Caki2 (cell line): Measurements from ENCODE around the gene GPRIN1. TPM values are rescaled to one million over a fixed set of nuclear protein-coding genes. Genes with fewer than 3 reads are reported as not detected.
A peak's percentile ranks its signal among the peaks of the same experiment; 100 is the strongest.
"Not testable (repeated sequence)": the region's sequence is repeated elsewhere in the genome, so short reads cannot be mapped to it uniquely, and the experiment has no call there.

Source experiments
- DNase-seq: peaks from one replicate; pipeline ENCODE4 v3.0.0-alpha.2; 2015; ENCODE audit warnings: low read depth
- in situ Hi-C: cut with HindIII; loops from 2 replicates; pipeline ENCODE4 v1.10.0; 2016; ENCODE audit warnings: low sequenced_read_pairs, low pct_unique_long_range_greater_than_20kb, mixed read lengths
- total RNA-seq: library from RNA; depleted of rRNA; stranded (reverse); fragments of >200 nt; shearing (Covaris generic); gene quantifications from 2 replicates; pipeline ENCODE4 v1.2.3, GENCODE V29; 2014; ENCODE audit warnings: low replicate concordance

GPRIN1 gene
- total RNA-seq, 1 experiment from 2014 or later = 36.8 TPM

DNA sequence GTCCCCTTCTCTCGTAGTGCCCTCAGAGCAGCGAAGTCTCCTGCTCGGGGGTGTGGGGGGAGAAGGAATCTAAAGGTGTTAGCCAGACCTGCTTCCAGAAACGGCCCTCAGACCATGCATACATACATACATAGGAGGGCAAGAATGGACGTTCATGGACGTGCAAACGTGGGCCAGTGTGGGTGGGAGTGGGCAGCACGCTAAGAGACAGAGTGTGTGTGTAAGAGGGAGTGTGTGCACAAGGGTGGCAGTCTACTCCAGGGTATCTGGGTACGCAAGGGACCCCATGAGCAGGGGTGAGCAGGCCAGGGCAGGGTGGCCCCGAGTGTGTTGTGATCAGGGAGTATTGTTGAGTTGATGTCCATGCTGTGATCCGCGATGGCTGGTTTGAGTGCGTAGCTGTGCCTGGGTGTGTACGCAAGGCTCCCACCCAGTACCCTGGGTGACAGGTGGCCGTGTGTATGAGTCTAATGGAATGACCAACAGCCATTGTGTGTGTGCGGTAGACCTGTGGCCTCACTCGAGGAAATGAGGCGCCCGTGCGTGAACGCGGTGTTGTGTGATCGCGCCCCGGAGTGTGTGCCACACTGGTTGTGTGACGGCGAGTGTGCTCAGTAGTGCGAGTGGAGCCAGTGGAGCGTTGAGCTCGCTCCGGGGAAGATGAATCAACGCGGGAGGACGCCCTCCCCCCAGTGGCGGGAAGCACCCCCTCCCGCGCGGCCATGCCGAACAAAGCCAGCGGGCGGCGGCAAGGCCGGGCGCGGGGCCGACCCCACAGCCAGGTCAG, 826 bp downstream of the GPRIN1 start:
- in situ Hi-C loops = no loop called here
- DNase-seq = peak; percentile 66

DNA sequence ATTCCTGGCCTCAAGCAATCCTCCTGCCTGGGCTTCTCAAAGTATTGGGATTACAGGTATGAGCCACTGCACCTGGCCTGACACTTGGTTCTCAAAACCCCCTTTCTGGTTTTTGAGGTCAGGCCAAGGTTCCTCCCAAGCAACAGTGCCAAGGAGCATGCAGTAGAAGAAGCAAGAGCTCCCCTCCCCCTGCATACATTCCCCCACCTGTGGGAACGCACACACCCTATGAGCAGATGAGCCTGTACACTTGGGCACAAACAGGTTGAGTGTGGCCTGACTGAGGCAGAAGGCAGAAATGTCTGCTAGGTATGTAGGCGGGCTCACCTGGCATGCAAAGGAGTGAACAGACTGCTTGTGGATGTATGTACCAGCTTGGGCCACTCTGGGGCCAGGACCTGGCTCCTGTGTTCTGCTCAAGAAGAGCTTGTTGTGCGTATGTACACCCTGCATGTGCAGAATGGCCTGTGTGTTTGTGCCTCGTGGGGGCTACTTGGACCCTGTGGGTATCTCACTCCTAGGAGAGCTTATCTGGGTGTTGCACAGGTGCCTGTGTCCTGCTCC, 1.7 kb downstream of the GPRIN1 start:
- in situ Hi-C loops = no loop called here

DNA sequence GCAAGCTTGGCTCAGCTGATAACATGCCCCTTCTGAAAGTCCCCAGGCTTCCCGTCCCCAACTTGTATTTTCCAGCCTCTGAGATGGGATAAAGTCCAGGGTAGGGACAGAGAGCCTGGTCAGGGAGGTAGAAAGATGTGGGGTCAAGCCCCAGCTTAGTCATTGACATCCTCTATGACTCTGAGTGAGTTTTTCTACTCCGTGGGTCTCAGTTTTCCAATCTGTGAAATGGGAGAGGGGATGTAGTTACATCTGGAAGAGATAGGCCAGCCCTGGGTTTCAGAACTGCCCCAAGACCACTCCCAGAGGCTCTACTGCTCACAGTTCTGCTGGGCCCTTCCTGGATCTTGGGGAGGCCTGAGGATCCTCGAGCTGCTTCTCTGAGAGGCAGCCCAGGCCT, 3.1 kb downstream of the GPRIN1 start:
- in situ Hi-C loops = no loop called here
- DNase-seq = no peak

More for the DNA sequence above, 1.7 kb downstream of the GPRIN1 start:
- no peak for DNase-seq

DNA sequence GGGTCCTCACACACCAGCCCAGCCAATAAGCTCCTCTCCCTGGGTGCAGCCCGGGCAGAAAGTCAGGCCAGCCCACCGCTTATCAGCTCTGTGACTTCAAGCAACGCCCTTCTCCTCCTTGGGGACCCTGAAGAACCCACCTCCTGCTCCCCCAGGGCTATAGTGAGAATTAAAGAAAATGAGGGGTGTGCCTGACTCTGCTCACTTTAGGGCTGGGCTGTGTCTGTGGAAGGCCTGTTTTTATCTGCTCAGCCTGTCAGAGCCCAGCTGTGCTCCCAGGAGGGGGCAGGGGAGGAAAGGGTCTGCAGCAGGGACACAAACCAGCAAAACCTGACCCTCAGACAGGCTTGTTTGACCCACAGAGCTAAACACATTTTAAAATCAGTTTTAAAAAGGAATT, 3.9 kb downstream of the GPRIN1 start:
- DNase-seq = no peak
- in situ Hi-C loops = no loop called here

DNA sequence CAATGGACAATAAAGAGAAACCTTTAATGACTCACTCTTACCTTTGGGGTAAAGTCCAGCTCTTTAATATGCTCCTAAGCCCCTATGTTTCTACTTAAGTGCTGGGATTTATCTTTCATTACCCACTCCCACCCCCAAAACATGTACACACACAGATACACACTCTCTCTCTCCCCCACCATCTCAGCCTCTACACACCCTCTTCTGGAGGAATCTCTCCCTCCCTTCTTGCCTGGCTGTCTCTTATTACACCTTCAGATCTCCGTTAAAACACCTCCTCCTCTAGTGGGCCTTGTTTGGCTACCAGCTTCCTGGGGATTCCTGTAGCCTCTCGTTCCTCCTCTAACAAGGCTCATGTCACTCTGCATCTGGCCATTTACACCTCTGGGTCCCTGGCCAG, 6.9 kb downstream of the GPRIN1 start:
- in situ Hi-C loops = no loop called here
- no peak for DNase-seq

DNA sequence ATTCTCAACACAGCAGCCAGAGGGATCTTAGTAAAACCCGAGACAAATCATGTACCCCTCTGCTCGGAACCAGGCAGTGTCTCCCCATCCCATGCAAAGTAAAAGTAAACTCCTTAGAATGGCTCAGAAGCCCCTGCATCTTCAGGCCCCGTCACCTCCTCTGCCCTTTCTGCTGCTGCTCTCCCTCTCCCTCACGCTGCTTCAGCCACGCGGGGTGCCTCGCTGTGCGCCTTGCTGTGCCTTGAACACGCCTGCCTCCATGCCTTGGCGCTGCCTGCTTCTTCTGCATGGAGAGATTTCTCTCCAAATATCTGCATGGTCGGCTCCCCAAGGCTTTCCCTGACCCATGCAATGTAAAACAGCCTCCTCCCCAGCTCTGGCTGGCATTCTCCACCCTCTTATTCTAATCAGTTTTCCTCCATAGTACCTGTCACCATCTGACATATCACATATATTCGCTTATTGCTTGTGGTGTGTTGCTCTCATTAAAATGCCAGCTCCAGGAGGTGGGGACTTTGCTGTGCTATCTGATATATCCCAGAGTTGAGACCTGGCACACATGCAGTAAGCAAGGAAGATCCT, 8.0 kb downstream of the GPRIN1 start:
- in situ Hi-C loops = no loop called here

DNA sequence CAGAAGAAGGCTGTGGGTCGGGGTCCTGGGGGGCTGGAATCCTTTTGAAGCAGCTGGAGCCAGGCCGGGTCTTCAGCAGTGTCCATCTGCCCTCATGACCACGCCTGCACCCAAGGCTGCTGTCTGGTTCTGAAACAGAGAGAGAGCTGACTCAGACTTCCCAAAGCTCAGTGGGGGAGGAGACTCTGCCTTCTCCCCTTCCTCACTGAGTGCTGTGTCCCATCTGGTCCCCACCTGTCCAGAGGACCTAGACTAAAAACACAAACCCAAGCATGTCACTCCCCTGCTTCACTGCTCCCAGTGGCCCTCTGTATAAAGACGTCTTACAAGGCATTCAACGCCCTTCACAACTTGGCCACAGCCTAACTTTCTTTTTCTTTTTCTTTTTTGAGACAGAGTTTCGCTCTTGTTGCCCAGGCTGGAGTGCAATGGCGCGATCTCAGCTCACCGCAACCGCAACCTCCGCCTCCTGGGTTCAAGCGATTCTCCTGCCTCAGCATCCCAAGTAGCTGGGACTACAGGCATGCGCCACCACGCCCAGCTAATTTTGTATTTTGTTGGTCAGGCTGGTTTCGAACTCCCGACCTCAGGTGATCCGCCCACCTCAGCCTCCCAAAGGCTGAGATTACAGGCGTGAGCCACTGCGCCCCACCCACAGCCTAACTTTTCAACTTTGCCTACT, 10.1 kb downstream of the GPRIN1 start:
- in situ Hi-C loops, DNase-seq: not testable (repeated sequence)

More for the DNA sequence above, 8.0 kb downstream of the GPRIN1 start:
- no peak for DNase-seq

DNA sequence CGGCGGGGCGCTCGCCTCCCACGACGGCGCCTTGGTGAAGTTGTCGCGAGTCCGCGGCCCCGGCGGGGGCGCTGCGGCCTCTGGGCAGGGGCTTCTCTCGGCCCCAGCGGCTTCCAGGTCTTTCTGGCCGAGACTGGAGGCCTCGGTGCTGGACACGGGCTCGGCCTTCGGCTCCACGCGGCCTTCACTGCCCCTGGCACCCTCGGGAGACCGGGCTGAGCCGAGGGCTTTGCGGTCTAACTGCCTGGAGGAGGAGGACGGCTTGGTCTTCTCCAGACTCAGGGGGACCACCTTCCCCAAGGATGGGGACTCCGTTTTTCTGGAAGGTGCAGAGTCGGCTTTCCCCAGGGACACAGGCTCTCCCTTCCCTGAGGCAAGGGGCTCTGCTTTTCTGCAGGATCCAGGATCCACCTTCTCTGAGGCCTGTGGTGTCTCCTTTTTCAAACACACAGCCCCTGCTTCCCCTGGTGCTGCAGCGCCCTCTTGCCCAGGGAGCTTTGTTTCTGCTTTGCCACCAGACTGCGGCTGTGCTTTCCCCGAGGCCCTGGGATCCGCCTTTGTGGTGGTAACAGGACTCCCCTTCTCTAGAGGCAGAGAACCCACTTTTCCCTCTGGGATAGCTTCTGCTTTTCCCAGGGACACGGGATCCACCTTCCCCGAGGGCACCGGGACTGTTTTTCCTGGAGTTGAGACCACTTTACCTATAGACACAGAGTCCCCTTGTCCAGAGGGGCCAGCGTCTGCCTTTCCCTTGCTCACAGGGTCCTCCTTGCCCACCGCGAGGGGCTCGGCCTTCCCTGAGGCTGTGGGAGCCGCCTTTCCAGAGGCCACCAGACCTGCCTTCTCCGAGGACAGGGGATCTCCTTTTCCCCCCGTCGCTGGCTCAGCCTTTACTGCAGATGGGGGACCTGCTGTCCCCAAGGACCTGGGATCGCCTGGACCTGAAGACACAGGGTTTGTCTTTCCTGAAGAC, 12.3 kb downstream of the GPRIN1 start:
- in situ Hi-C loops = no loop called here
- no peak for DNase-seq

DNA sequence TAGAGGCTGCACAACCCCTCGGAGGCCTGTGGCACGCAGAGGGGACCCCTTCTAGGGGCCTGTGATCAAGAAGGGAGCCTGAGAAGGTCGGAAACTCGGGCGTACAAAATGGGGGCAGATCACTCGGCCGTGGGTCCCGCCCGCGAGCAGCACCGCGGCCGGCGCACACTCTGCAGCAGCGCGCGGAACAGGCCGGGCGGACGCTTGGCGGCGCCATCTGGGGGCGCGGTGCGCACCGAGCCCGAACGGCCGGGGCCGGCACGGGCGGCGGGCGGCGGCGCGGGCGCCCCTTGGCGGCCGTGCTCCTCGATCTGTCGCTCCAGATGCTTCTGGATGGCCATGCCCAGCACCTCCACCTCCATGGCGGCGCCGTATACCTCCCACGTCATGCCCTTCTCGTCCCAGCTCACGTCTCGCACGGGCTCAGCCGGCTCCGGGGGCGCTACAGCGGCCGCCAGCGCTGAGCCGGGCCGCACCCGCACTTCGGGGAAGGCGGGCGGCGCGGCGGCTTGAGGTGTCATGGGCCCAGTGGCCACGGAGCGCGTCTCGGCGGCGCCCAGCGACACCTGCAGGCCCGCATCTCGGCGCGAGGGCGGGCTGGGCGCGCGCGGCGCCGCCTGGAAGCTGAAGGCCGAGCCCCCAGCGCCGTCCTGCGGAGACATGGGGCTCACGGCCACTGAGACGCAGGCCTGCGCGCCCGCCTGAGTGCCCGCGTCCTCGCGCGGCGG, 13.1 kb downstream of the GPRIN1 start:
- in situ Hi-C loops = no loop called here
- DNase-seq = no peak

DNA sequence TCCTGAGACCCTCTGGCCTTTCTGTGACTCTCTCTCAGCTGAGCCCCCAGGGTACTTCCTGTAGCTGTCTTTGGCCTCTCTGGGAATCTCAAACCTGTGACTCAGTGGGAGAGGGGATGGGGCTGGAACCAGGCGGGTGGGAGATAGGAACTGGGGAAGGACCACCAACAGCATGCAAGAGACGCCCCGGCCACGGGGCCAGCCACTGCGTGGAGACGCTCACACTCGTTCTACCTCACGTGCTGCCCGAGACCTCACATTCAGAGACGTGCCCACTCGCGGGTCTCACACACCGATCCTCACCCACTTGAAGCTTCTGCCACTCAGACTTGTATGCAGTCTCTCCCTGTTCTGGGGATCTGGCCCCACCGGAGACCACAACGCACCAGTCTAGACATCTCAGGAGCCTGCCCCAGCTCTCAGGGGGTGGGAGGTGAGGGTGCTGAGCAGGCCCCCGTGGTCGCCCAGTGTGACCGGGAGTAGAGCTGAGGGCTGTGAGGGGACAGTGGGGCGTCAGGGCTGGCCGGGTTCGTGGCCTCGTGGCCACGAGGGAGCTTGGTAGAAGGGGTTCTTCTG, 13.8 kb downstream of the GPRIN1 start:
- in situ Hi-C loops = no loop called here
- DNase-seq = no peak

DNA sequence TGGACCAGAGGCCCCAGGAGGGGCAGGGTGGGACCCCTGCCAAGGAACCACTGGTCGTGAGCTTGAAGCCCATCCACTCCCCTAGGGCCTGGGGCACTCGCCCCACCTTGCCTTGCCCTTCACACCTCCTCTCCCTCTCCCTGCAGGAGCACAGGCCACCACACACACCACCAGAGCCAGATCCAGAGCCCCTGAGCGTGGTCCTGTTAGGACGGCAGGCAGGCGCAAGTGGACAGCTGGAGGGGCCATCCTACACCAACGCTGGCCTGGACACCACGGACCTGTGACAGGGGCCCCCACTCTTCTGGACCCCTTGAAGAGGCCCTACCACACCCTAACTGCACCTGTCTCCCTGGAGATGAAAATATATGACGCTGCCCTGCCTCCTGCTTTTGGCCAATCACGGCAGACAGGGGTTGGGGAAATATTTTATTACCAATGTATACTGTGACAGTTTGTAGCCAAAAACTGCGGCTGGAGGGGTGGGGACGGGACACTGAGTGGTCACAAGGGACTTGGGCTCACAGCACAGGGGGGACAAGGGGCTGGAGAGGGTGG, 14.5 kb downstream of the GPRIN1 start:
- DNase-seq = no peak
- in situ Hi-C loops = no loop called here

DNA sequence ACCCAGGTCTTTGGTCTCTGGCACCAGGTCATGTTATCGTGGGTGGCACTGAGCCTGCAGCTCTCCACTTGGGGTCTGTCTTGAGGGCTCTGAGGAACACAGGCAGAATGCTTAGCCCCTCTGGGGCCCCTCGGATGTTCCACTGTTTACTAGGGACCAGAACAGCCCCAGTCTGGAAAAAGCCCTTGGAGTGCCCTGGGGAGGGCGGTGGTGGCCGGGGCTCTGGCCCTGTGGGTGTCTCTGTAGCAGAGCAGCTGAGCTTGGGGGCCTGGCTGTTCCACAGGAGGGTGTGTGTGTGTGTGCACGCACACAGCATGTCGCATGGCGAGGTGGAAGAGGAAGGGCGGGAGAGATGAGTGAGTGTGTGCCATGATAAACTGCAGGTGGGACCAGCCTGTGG, 15.4 kb downstream of the GPRIN1 start:
- in situ Hi-C loops = no loop called here
- DNase-seq = no peak

DNA sequence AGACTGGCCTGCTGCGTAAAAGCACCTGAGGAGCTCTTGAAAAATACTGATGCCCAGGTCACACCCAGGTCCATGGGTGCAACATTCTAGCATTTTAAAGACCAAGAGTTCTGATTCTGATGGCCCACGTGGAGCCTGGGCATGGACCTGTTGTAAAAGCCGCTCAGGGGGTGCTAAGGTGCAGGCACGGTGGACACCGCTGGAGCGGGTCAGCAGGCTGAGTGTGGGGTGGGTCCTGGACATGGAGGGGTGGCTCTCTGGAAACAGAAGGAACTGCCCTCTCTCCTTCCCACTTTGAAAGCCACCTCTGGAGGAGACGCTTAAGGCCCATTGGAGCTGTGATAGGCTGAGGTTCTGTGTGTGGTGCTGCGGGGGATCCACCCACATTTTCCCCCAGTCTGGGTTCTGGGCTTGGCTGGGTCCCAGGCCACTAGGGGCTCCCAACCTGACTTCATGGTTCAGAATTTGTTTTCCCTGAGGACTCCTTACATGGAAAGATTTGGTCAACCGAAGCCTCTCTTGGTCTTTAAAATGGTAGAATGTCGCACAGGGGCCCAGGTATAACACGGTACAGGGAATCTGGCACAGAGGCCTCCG, 16.6 kb downstream of the GPRIN1 start:
- in situ Hi-C loops = no loop called here
- DNase-seq = no peak

DNA sequence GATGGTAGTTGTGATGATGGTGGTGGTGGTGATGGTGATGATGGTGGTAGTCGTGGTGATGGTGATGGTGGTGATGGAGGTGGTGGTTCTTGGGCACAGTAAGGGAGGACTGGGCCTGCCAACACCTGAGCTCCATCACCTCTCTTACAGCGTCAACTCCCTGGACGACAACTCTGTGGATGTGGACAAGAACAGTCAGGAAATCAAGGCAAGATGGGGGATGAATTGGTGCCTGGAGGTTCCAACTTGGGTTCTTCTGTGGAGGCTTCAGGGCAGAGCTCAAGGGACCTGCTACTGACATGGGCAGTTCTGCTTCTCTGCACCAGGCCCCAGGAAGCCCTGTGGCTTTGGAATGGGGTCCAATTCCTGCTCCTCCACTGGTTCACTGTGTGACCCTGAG, 17.4 kb downstream of the GPRIN1 start:
- DNase-seq = no peak
- in situ Hi-C loops = no loop called here

DNA sequence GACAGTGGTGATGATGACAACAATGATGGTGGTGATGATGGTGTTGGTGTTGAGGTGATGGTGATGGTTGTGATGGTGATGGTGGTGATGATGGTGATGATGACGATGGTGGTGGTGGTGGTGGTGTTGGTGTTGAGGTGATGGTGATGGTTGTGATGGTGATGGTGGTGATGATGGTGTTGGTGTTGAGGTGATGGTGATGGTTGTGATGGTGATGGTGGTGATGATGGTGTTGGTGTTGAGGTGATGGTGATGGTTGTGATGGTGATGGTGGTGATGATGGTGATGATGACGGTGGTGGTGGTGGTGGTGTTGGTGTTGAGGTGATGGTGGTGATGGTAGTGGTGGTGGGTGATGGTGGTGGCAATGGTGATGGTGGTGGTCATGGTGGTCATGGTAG, 18.3 kb downstream of the GPRIN1 start:
- in situ Hi-C loops, DNase-seq: not testable (repeated sequence)

DNA sequence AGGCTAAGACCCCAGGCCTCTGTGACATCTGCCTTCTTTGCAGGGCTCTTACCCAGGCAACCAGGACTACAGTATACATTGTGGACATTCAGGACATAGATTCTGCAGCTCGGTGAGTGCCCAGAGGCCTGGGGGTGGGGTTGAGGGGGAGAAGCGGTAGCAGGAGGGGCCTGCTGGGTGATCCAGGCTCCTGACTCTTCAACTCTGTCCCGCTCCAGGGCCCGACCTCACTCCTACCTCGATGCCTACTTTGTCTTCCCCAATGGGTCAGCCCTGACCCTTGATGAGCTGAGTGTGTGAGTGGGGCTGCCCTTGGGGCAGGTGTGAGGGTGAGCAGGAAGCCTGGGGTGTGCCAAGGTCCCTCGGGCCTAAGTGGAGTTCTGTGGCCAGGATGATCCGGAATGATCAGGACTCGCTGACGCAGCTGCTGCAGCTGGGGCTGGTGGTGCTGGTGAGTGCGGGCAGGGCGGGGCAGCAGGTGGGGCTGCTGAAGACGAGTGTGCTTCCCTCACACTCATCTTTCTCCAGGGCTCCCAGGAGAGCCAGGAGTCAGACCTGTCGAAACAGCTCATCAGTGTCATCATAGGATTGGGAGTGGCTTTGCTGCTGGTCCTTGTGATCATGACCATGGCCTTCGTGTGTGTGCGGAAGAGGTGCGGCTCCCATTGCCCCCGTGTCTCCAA, 19.8 kb downstream of the GPRIN1 start:
- in situ Hi-C loops = no loop called here
- DNase-seq = no peak
